ENCODE results near the gene B3GNT7.

Gene B3GNT7

GRCh38 chr2:231431606-231432005 is 36.1 kb downstream of the B3GNT7 start:
- DNase-seq = no peak

- DNase-seq = no peak
Observed at GRCh38 chr2:231433990-231434389, 38.5 kb downstream of the B3GNT7 start.

DNA sequence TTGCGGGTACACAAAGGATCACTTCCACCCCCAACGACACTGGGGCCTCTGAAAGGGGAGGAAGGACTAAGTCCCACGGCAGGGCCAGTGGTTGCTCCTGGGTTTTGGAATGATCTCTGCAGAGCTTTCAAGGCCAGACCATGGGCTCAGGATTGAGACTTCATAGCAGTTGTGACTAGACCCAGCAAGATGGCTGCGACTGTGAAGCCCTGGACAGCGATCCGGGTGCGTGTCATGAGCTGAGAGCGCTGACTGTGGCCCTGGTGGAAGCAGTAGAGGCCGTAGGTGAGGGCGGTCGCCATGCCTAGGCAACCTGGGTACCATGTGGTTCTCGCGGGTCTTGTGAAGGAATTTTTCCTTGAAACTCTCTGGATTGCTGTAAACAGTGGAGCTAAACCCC is 41.4 kb downstream of the B3GNT7 start:
- no peak for DNase-seq

DNA sequence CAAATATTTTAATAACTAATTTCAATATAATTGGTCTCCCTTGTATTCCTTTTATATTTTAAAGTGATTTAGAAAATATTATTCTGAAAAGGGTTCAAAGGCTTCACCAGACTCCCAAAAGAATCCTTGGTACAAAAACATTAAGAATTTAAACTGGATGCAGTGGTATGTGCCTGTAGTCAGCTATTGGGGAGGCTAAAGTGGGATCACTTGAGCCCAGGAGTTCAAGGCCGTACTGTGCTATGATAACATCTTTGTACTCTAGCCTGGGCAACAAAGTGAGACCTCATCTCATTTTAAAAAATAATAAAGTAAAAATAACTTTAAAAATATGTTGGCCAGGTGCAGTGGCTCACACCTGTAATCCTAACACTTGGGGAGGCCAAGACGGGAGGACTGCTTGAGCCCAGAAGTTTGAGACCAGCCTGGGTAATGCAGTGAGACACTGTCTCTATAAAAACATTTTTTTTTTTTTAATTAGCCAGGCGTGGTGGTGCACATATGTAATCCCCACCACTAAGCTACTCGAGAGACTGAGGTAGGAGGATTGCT is 54.1 kb downstream of the B3GNT7 start:
- no peak for DNase-seq

DNA sequence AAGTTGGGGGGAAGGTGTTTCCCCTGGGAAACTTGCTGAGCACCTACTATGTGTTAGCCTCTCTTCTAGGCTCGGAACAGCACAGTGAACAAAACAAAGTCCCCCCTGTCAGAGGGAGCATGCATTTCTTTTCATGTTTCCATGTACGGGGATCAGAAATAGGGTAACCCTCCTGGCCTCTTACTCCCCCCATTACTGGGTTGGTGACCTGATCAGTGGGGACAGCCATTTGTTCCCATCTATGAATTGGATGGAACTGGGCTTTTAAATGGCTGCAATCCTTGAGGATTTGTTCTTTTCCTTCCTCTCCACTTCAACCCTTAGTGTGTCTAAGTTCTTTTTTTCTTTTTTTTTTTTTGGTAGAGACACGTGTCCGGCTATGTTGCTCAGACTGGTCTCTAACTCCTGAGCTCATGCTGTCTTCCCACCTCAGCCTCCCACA is 55.1 kb downstream of the B3GNT7 start:
- DNase-seq = no peak
